GM12874 (cell line): Measurements from ENCODE around the gene PITX3.

Experiments used
- CTCF ChIP-seq: IDR thresholded peaks from 2 replicates; pipeline ENCODE4 v1.5.1; 2011; ENCODE audit warnings: low read depth, mild to moderate bottlenecking, control low read depth, low read length, moderate library complexity; ENCODE audit not compliant: insufficient read depth

Gene PITX3

DNA sequence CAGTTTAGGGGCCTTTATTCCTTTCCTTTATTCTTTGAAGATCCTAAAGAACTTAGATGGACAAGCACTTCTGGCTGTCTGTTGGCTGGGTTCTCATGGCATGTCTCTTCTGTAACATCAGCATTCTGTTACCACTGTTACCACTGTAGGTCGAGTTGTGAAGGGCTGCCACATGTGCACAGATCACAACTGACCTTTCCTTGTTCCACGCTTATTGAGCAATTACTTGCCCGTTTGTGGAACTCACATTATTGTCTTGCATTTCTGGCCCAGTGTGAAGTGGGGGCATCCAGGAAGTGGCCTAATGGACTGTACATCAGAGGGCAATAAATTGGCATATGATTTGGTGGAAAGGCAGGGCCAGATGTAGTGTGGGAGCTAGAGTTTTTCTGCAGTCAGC is 27.7 kb upstream of the PITX3 start:
- TF ChIP-seq CTCF: no peak

- no peak for TF ChIP-seq CTCF
Observed at GRCh38 chr10:102268375-102268888, 27.1 kb upstream of the PITX3 start.

DNA sequence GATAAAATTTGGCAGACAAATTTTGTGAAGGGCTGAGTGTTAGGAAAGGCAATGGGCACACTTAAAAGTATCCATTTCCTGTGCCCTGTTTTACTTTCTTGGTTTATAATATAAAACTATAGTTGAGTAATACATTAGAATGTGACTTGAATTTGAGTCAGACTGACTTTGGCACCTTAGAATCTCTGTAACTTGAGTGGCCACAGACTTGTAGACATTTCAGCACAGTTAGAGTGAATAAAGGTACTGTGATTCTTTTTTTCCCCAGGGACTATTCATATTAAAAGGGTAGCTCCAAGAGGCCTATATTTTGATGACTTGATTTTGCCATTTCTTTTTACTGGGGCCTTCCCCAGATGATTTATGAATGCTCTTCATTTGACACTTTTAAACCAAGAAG is 26.4 kb upstream of the PITX3 start:
- no peak for TF ChIP-seq CTCF

- TF ChIP-seq CTCF: no peak
Observed at GRCh38 chr10:102266670-102267069, 25.4 kb upstream of the PITX3 start.

DNA sequence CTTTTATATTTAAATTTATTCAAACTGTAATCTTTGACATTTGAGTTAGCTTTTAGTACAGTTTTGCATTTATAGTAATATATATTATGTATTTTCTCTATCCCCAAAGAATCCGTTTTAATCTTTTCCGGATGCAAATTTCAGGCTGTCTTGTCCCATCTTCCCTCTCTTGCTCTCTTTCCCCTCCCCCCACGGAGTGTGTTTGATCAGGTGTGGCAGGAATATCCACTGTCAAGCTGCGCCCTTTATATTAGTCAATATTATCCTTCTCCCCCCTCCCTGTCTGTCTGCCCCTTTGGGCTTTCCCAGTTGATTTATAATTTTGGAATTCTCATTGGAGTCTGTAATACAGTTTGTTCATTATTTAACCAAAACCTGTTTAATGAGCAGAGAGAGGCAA is 23.1 kb upstream of the PITX3 start:
- TF ChIP-seq CTCF: no peak

DNA sequence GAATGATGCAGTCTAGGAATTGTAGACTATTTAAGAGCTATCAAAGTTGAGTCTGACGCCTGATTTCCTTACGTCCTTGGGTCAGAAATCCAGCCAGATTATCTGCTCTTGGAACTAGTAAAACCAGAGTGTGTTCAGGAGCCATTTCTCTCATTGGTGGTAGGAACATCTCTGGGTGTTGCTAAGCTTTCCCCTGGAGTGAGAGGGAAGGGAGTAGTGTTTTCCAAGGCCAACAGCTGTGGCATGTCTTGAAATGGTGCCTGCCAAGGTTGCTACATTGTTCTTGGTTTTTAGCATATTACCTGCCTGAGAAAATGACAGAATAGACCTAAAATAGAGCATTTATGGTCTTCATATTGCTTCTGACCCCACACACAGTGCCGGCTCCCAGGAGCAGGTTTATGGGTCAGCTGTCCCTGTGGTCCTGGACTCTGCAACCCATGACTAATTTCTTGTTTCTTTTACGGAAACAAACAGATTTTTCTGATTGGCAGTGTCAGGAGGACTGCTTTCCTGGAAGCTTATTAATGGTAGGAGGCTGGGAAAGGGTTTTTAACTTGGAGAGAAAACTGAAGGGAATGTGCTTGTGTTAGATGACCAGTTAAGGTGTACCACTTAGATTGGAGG is 21.5 kb upstream of the PITX3 start:
- no peak for TF ChIP-seq CTCF

GRCh38 chr10:102261842-102262241 is 20.5 kb upstream of the PITX3 start:
- no peak for TF ChIP-seq CTCF
